Activated CD4-positive, CD25-positive, alpha-beta regulatory T cell treated with anti-CD3 and anti-CD28 coated beads, Interleukin-2, amount 50 U/mL, for 24 hours (primary cell): Measurements from ENCODE around the gene NCKAP5.
"Not testable (repeated sequence)": the region's sequence is repeated elsewhere in the genome, so short reads cannot be mapped to it uniquely, and the experiment has no call there.

Experiments
- ATAC-seq, 2 donors: fragments of 150-1000 bp; cut with Tn5 transposase; one replicate each; pipeline ENCODE4 v1.10.0; 2021; ENCODE audit warnings: mild to moderate bottlenecking in 1 of 2, moderate library complexity in 1 of 2

NCKAP5 gene

DNA sequence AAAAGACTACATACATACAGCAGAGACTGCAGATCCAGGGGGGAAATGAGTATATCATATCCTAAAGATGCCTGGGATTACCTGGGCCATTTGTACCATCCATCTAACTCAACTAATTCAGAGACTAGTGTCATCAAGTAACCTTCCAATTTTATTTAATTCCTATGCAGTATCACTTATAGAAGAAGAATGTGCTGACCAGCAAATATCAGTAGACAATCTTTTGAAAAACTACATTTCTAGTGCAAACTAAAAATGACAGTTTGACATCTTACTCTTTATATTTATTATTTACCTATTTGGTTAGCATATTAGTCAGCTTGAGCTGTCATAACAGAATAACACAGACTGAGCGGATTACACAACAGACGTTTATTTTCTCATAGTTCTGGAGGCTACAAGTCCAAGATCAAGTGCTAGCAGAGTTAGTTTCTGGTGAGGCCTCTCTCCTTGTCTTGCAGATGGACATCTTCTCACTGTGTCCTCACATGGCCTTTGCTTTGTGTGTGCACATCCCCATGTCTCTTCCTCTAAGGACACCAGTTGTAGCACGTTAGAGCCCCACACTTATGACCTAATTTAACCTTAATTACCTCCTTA lies 47.0 kb downstream of the NCKAP5 start:
- ATAC-seq, result no peak

DNA sequence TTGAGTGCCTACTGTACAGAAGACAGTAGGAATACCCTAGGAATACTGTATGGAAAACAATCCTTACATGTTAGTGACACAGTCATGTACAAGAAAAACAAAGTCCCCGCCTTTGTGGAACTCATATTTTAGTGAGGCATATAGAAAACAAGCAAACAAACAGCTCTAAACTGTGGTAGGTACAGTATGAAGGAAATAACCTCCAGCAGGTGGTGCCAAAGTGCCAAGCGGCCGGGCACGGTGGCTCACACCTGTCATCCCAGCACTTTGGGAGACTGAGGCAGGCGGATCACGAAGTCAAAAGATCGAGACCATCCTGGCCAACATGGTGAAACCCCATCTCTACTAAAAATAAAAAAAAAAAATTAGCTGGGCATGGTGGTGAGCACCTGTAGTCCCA lies 48.6 kb downstream of the NCKAP5 start:
- not testable (repeated sequence) for ATAC-seq

DNA sequence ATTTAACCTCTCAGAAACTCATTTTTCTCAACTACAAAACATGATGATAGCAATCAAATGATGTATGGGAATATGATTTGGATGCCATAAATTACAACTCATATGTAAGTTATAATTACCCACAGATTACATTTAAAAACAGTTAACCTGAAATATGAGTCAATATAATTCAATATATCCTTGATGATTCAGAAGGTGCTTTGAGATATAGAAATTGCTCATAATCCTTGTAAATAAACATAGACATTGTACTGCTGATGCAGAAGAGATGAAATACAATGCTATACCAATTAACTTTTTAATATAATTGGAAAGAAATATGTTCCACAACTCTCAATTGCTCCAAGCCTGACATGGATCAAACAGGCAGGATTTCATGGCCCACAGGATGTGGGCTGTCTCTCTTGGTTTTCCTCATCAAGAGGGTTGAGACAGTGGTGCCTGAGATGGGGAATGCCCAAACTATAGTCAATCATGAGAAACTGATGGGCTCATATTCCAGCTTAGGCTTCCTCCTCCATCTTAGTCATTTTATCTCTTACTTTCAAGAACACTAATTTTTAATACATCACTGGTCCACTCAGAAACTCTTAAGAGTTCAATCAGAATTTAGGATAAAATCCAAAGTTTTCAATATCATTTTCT lies 49.4 kb downstream of the NCKAP5 start:
- ATAC-seq, result no peak

DNA sequence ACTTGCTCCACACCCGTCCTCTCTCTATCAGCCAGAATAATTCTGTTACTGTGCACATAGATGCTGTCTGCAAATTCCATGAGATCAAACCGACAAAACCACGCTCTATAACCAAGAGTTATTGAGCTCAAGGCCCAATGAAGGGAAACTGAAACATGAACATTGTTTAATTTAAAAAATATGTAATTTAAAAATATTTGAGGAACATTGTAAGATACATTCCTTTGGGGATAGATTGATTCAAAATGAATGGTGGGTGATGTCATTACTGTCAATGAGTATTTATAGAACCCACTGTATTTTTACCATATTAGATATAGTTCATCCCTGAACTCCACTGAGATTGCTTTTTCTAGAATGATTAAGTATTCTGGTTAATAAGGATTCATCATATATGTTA lies 50.4 kb downstream of the NCKAP5 start:
- no peak for ATAC-seq

DNA sequence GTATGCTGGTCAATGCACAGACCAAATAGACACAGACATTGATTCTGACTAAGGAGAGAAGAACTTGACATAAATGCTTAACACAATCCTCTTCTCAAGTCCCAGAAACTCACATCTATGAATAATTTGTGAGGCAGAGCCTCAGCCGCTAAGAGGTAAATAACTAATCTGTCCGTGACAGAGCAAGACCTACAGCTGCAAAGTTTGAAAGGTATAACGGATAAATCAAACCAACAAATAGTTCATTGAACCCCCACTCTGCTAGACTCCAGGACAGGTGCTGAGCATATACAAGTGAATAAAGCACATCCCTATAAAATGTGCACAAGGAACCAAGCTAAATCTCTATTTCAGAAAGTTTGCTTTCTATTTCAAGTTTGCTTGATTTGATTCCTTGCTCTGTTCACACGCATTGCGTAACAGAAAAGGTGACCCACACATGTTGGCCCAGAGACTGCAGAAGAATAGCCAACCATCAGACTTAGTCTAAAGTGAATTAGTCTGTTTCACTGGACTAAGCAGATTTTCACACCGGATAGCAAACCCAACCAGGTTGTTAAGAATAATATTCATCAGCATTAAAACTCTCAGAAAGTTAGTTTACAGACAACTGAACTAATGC lies 51.7 kb downstream of the NCKAP5 start:
- ATAC-seq, result no peak

DNA sequence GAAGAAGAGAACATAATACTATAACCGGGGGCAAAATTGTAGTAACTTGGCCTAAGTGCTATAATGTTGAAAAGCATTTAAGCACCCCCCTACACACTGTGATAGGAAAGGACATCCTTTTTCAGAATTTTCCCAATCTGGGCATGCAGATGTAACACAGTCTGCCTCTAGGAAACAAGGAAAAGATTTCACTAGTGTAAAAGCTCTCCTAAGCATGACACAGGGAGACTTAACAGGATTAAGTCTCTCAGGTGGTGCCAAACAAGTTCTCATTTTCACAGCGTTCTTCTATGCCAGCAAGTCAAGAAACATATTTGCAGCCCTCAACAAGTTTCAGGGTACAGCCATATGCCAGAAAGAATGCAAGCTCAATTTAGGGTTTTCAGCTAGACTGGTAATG lies 53.0 kb downstream of the NCKAP5 start:
- no peak for ATAC-seq

DNA sequence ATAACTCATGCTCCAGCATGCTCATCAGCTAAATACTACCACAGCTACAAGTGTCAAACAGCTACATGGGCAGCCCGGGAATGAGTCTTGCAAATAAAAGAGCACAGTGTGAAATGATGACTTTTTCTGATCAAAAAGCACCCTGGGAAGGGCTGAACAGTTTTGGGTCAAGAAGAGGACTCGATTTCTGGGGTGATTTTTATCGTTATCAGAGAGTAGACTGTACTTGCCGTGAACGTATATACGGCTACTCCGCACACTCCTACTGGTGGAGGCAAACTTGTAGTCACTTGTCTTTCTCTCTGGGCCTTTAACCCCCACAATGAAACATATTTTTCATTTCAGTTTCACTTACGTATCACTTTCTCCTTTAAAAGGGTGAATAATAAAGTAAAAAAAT lies 54.4 kb downstream of the NCKAP5 start:
- ATAC-seq, result no peak

DNA sequence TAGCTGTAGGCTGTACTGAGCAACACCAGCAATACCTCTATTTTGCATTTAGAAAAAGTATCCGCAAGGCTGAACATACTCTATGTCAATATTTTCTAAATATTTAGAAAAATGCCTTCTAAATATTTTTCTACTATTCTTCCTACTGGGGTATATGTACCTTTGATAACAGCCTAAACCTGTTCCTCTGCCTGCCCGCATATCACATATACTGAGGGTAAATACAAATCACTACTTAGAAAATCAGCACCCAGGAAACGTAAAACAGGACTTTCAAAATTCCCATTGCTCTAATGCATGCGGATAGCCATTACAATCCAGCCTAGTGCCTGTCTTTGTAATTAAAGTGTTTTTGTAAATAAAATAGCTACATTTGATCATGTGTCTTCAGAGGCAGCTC lies 56.1 kb downstream of the NCKAP5 start:
- no peak for ATAC-seq

DNA sequence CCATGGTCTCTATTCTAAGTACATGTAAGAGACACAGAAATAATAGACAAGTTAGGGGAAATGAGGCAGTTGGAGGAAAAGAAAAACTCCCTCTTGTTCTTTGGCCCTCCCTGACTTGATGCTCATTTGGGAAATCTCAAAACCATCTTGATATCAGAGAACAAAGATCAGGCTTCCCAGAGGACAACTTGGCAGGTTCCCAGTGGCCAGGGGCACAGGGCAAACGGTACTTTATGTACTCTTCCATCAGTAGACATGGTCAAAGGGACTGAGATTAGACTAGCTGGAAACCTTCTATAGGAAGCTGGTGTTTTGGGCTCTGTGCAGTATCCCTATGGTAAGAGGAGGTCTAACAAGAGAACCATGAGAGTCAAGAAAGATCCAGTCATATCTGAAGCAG lies 56.6 kb downstream of the NCKAP5 start:
- ATAC-seq, result no peak

DNA sequence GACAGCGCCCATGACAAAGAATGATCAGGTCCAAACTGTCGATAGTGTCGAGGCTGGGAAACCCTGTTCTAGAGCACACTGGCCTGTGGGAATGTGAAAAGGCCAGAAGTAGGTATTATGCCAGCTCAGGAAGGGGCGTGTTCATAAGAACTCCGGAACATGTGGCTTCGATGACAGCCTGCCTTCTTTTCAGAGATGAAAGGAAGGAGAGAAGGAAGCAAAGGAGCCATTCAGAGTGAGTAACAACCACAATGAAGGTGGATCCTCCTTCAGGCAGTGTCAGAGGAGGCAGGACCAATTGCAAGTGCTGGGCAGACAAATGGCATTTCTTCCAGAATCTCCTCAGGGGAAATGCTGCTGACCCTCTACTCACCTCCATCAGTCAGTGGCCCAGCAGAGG lies 58.5 kb downstream of the NCKAP5 start:
- no peak for ATAC-seq

DNA sequence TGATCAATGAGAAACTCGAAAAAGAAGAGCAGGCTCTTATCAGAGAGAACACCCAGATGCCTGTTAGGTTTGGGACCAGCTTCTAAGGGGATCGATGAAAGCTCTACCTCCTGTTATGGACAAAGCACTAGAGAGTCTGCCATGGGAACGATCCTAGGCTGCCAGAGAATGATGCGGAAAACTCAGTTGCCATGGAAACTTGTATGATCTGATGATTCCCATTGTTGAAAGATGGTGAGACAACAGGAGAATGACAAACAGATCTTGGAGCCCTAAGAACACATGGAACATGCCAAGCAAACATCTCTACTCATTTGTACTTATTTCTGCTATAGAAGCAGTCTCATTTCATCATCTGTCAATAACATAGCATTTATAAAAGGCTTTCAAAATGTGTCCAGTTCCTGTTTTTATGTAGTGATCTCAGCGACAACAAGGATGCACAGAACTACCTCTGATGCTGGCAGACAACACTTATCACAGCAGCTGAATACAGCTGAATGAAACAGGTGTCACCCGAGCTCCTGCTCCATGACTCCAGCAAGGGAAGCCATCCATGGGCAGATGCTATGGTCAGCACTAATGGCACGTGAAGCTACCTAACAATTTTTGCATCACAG lies 59.6 kb downstream of the NCKAP5 start:
- no peak for ATAC-seq

DNA sequence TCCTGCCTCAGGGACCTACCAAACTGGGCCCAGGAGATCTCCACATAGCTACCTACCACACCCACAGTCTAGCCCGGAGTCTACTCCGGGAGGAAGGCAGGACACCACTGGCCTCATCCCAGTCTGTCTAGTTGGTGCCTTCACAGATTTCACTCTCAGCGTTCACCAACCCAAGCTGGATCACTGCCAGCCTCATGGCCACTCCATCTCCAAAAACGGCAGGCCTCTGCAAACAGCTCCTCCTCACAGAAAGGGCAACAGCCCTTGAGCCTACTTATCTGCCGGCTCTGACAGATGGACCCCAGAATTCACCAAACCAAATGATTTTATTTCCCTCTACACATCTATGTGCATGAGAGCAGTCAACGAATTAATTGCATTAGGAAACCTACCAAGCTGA lies 61.3 kb downstream of the NCKAP5 start:
- no peak for ATAC-seq

DNA sequence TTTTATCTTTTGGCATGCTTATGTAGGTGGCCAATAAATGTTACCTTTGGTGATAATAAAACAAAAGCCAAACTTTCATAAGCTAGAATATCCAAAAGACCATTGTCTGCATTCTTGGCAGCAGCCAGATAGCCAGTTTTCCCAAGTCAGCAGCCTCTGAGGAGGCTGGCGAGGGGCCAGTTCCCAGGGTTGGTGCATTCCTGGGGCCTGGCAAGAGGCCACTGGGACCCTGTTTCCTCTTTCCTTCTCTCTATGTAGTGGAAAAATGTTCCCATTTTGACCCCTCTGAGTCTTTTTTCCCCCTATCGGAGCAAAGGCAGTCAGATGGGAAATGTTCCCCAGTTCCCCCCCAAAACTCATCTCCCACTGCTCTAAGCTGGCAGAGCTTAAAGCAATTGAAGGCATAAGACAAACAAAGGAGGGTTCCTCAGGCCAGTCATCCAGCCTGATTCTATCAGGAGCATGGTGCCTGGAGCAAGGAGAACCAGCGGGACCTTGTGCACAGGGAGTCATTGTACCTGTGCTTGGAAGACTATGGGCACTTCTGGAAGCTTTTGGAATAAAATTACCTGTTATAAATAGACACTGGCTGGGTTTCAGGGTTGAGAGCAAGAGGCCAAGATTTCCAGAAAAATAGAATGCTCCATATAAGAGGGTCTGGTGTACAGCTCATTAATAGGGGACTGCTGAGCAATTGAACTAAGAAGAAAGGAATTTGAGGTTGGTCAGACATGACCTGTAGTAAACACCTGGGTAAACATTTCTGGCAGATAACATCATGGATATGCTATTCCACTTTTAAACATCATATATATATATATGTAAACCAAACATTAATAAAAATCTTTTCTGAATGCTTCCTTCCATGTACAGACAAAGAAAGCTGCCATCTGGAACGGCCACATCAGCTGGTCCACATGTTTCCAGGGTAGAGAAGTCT lies 63.4 kb downstream of the NCKAP5 start:
- ATAC-seq, result no peak

DNA sequence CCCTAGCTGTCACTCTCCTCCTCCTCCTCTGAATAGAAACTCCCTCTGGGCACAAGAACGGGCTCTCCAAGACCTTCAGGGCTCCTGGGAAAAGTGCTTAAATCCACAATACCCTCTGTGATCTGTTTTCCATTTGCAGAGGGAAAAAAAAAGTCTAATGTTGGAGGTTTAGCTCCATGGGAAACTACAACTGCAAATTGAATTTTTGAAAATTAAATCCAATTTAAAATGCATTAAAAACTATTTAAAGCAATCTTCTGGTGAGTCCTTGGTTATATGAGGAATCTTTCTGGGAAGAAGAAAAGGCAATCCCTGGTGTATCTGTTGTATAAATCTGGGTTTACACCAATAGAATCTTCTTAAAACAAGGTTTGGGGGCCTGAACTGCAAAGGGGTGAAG lies 64.3 kb downstream of the NCKAP5 start:
- ATAC-seq, result no peak

DNA sequence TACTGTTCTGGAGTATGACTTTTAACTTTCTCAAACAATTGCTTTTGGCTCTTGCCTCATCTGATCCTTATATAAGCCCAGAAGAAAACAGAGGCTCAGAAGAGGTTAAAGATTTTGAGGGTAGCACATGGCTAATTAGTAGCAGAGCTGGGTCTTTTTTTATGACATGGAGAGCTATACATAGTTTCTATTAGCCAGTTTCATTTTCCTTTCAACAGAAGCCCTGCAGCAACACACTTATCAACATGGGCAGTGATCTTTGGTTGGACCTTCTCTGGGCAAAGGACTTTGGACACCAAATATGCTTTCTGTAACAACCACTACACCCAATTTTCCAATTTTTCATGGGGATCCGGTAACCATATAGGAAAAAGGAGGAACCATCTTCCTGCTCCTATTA lies 64.9 kb downstream of the NCKAP5 start:
- no peak for ATAC-seq

DNA sequence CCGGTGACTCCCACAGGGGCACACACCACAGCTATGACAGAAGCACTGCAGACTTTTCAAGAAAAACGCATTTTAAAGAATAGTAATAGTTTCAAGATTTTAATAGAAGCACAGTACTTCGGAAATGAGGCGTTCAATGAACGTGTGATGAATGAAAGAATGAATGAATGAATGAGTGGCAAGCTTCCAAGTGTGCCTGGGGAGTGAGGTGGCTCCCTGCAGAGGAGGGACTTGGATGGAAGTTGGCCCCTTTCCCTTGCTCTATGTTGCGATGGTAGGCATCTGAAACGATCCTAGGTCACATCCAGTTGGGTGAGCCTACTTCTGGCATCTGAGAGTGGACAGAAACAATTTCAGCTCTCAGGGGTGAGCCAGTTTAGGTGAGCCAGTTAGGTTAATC lies 65.6 kb downstream of the NCKAP5 start:
- ATAC-seq, result no peak

DNA sequence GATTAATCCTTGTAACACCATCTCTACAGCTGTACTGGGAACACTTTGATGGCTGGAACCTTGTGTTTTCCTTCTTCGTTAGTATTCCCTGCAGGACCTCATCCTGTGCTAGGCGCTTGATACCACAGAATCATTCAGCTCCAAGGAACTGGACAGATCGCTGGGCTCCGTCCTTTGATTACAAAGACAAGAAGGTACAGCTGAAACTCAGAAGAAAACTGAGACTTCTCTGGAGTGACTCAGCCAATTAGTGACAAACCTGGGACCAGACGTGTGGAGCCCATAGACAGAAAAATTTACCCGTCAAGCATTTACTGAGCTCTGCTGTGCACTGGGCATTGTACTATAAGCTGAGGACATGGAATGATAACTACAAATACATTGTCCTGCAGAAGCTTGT lies 67.3 kb downstream of the NCKAP5 start:
- ATAC-seq, result no peak

DNA sequence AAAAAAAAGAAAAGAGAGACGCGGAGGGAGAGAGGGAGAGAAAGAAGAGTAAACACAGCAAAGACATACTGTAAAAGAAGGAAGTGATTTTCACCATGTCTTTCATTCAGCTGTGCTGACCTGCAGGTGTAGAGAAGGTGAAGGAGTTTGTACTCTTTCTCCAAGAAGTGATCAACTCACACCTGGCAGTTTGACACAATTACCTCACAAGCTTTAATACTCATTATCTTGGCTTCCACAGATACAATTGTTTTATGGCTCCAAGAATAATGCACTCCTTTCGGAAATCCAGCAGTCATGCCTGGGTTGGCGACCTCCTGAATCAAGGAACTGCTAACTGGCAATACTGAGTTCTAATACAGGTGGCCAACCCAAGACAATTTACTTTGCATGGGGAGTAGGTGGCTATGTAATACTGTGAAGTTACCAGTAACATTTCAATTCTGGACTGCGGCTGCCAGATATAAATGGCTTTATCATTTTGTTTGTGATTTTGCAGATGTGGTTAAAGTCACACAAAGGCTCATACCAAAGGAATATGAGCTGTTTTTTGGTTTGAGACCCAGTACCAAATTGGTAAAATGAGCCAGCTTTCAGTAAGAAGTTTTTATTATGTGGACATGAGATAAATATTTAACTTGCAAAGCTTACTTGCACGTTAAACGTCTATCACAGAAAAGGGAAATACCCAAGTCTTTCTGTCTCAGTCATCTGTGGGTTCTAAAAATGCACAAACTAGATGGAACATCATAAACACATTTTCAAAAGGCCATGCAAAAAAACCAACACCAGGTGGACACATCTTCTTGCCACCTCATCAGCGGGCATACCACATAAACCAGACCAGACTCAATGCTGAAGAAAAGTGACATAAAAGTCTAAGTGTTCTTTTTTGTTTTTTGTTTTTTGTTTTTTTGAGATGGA lies 69.3 kb downstream of the NCKAP5 start:
- ATAC-seq, result no peak

DNA sequence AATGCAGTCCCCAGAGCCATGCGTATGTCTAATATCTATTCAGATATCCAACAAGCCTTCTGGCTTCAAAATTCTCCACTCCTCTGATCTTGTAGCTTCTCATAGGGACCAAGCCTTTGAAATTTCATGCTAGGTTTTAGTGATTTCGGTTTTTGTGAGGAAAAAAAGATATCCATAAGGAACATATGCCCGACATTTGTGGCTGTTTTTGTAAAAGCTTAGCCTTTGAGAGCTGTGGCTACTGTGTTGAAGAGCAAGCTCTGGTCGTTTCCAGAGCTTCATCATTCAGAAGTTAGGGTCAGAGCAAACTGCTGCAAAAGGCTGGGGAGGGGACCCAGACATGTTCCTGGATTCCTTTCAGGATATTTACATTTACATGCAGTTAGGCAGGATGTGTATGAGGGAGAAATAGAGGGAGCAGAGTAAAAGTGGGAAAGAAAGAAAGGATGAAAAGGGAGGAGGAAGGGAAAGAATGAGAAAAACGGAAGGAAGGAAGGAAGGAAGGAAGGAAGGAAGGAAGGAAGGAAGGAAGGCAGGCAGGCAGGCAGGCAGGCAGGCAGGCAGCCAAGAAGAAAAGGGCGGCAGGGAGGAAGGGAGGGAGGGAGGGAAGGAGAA lies 70.2 kb downstream of the NCKAP5 start:
- ATAC-seq, result no peak

DNA sequence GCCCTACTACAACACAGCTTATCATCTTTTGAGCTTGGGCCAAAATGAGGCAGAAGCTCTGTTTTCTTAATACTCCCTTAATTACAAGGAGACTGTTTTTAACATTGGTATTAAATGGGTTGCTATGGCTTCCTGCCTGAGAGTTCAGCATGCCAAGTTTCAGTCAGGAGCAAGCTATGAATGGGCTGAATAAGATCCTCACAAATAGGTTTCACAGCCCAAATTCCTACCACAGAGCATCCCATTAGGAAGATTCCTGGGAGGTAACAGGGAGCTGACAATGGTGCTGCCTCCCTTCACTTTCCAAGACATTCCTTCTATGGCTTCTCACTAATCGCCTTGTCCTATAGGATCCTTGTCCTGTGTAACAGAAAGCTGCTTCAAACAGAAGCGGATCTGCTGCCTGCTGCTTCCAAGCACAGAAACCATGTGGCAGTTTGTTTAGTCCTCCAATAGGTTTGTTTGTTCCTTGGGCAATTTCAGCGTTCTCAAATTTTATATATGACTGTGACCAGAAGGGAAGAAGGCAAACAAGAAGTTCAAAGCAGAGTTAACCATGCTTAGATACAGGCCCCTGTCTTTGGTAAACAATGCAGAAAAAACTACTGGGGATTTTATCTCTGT lies 70.9 kb downstream of the NCKAP5 start:
- ATAC-seq, result no peak
